Stimulated activated CD8-positive, alpha-beta memory T cell treated with anti-CD3 and anti-CD28 coated beads, Interleukin-4, amount 100 ng/mL, for 4 hours (primary cell): ENCODE measurements around the gene BRD2.
"Not testable (repeated sequence)": the region's sequence is repeated elsewhere in the genome, so short reads cannot be mapped to it uniquely, and the experiment has no call there.

ENCODE experiments used
- DNase-seq, 2 donors: peaks; one replicate each; pipeline ENCODE4 v3.0.0-alpha.2; 2020; ENCODE audit warnings: low read depth in 2 of 2, low spot score in 1 of 2

The BRD2 gene

GRCh38 chr6:32968093-32968866, at the start of gene BRD2:
Gene BRD2 (plus strand): TSS chr6:32968594. CDS start chr6:32972899, 4,305 bp downstream.
- peak; percentile 88 to 93 for DNase-seq

GRCh38 chr6:32920715-32921114, 47.7 kb upstream of the BRD2 start:
- no peak for DNase-seq

GRCh38 chr6:32922083-32922482, 46.3 kb upstream of the BRD2 start:
- no peak for DNase-seq

- DNase-seq, result no peak
These were observed 37.2 kb upstream of the BRD2 start for GRCh38 chr6:32931211-32931610.

- no peak for DNase-seq
These were observed 36.1 kb upstream of the BRD2 start for GRCh38 chr6:32932132-32932868.

GRCh38 chr6:32933661-32934085, 34.7 kb upstream of the BRD2 start:
- DNase-seq, result peak; percentile 37 to 78

- DNase-seq, result no peak
These were observed 32.7 kb upstream of the BRD2 start for GRCh38 chr6:32935551-32936238.

GRCh38 chr6:32936239-32937152, 31.9 kb upstream of the BRD2 start:
- DNase-seq, result no peak

GRCh38 chr6:32937230-32937633, 31.2 kb upstream of the BRD2 start:
- no peak for DNase-seq

- no peak for DNase-seq
These were observed 29.9 kb upstream of the BRD2 start for GRCh38 chr6:32938494-32938893.

- no peak for DNase-seq
These were observed 27.7 kb upstream of the BRD2 start, which contains the start of gene HLA-DMB for GRCh38 chr6:32940656-32941213. Gene HLA-DMB (minus strand): TSS chr6:32941028. CDS start chr6:32940807, 221 bp downstream.

GRCh38 chr6:32941214-32941768, 27.1 kb upstream of the BRD2 start:
- peak in 1 of 2 donors; percentile 32 for DNase-seq

- DNase-seq, result not testable (repeated sequence)
These were observed 25.8 kb upstream of the BRD2 start for GRCh38 chr6:32942555-32943123.

GRCh38 chr6:32943864-32944649, 24.3 kb upstream of the BRD2 start:
- DNase-seq, result no peak

GRCh38 chr6:32945108-32945760, 23.2 kb upstream of the BRD2 start:
- DNase-seq, result peak in 1 of 2 donors; percentile 56

GRCh38 chr6:32945953-32946352, 22.4 kb upstream of the BRD2 start:
- no peak for DNase-seq

- no peak for DNase-seq
These were observed 21.5 kb upstream of the BRD2 start for GRCh38 chr6:32946893-32947292.
